ENCODE measurements around the gene MEAK7. TPM values are rescaled to one million over a fixed set of nuclear protein-coding genes. Genes with fewer than 3 reads are reported as not detected.

Gene MEAK7
- total RNA-seq, 1 experiment from 2014 or later: 19.2 TPM

DNA sequence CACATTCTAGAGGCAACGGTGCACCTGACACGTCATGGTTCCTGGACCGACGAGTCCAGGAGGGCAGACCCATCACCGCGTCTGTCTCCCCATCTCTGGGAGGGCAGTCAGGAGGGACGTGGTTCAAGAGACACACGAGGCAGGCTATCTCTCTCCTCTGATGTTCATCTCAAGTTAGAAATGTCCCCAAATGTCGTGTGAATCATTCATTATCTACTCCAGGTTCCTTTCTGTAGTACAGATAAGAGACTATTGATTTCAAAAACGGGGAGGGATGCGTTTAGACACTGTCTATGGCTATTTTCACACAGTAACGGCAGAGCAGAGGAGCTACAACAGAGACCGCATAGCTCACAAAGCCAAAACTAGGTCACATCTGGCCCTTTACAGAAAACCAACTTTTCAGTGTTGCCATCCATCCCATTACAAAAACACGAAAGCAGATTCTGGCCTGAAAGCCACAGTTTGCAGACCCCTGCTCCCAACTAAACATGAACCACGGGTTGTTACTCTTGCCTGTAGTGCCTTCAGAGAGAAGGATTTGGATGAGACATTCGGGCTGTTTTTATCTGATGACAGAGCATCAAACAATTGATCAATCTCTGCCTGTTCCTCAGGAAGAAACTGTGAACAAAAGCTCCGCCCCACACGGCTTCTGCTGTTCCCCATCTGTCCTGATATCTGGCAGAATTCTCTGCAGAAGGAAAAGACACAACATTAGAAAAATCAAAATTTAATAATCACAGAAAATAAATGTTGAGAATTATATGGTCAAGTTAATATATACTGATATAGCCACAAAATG lies 6.8 kb downstream of the MEAK7 start:
- BruUV-seq (replicated peaks): no TSS peak
- no peaks in the 10 kb centered on the region for H3K27me3 ChIP-seq (ENCODE audit: low read length)
- ChIA-PET POLR2A (ENCODE audit: unreplicated experiment) (no interaction called here), CTCF (no interaction called here)
- no peak overlapping the region for H3K4me2 ChIP-seq (ENCODE audit: low read length)
- H3K27ac ChIP-seq (ENCODE audit: low read length): no peak overlapping the region
- H3K4me3 ChIP-seq (ENCODE audit: low read length): no peak overlapping the region
- intact Hi-C loops (cut with micrococcal nuclease): no loop called here
- H3K36me3 ChIP-seq (ENCODE audit: low read depth, low read length): peaks cover 50% of the 10 kb centered on the region
- no peaks in the 10 kb centered on the region for H4K20me1 ChIP-seq (ENCODE audit: low read length)
- no peak overlapping the region for H3K9ac ChIP-seq (ENCODE audit: low read length)
- TF ChIP-seq EZH2phosphoT487 (IDR thresholded peaks at IDR 0.05; ENCODE audit: borderline replicate concordance, low read length) (no peak), CTCF (conservative IDR thresholded peaks at IDR 0.05; ENCODE audit: low read depth, low read length) (no peak), EZH2 (IDR thresholded peaks at IDR 0.05; ENCODE audit: low read length, unreplicated experiment) (no peak)
- H2AFZ ChIP-seq (ENCODE audit: low read length): no peak overlapping the region
- no peaks in the 10 kb centered on the region for H3K9me2 ChIP-seq (replicated peaks; ENCODE audit: low read length)
- H3K9me3 ChIP-seq (ENCODE audit: low read length): no peaks in the 10 kb centered on the region
- peaks cover 42% of the 10 kb centered on the region for H3K4me1 ChIP-seq (ENCODE audit: insufficient read depth, low read length)
- H3F3A ChIP-seq (ENCODE audit: low read length, unreplicated experiment): peaks cover 4% of the 10 kb centered on the region
- H3K79me2 ChIP-seq (ENCODE audit: low read length): peaks cover 30% of the 10 kb centered on the region
- DNase-seq (no peak), ATAC-seq (no peak)

- no peak for TF ChIP-seq CTCF (conservative IDR thresholded peaks at IDR 0.05; ENCODE audit: low read depth, low read length)
- TF ChIP-seq EZH2phosphoT487 (IDR thresholded peaks at IDR 0.05; ENCODE audit: borderline replicate concordance, low read length): no peak
- no peak for TF ChIP-seq EZH2 (IDR thresholded peaks at IDR 0.05; ENCODE audit: low read length, unreplicated experiment)
- Histone ChIP-seq H4K20me1 (ENCODE audit: low read length) (no peaks in the 10 kb centered on the region), H3K27me3 (ENCODE audit: low read length) (no peaks in the 10 kb centered on the region), H3K79me2 (ENCODE audit: low read length) (peaks cover 30% of the 10 kb centered on the region), H3K4me2 (ENCODE audit: low read length) (no peak overlapping the region), H3K27ac (ENCODE audit: low read length) (no peak overlapping the region), H3K4me1 (ENCODE audit: insufficient read depth, low read length) (peaks cover 36% of the 10 kb centered on the region), H3K9me3 (ENCODE audit: low read length) (no peaks in the 10 kb centered on the region), H3K36me3 (ENCODE audit: low read depth, low read length) (peaks cover 50% of the 10 kb centered on the region), H3K9ac (ENCODE audit: low read length) (no peak overlapping the region), H3K9me2 (replicated peaks; ENCODE audit: low read length) (no peaks in the 10 kb centered on the region), H2AFZ (ENCODE audit: low read length) (no peak overlapping the region), H3K4me3 (ENCODE audit: low read length) (no peak overlapping the region), H3F3A (ENCODE audit: low read length, unreplicated experiment) (peaks cover 4% of the 10 kb centered on the region)
- CTCF ChIA-PET: no interaction called here
- DNase-seq: no peak
- intact Hi-C loops (cut with micrococcal nuclease): no loop called here
- POLR2A ChIA-PET (ENCODE audit: unreplicated experiment): no interaction called here
- ATAC-seq: no peak
- no TSS peak for BruUV-seq (replicated peaks)
These were observed 7.5 kb downstream of the MEAK7 start for GRCh38 chr16:84496991-84497390.

DNA sequence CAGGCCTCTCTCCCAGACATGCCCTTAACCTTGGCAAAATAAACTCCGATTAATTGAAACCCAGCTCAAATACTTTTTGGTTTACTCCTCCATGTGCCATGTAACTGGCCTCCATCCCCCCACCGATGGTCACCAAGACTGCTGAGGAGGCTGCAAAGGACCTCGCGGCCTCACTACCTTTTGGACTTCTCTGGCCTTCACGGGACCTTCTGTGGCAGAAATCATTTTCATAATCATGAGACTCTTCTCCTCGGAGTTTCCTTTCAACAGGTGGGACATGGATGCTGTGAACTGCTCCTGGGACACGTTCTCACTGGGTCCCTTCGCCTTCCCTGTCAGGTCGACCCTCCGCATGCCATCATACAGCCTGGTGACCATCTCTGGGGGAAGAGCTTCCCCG lies 9.0 kb downstream of the MEAK7 start:
- no peaks in the 10 kb centered on the region for H3K9me3 ChIP-seq (ENCODE audit: low read length)
- POLR2A ChIA-PET (ENCODE audit: unreplicated experiment): no interaction called here
- peaks cover 22% of the 10 kb centered on the region for H3K4me1 ChIP-seq (ENCODE audit: insufficient read depth, low read length)
- peaks cover 27% of the 10 kb centered on the region for H3K79me2 ChIP-seq (ENCODE audit: low read length)
- TF ChIP-seq CTCF (conservative IDR thresholded peaks at IDR 0.05; ENCODE audit: low read depth, low read length): no peak
- TF ChIP-seq EZH2phosphoT487 (IDR thresholded peaks at IDR 0.05; ENCODE audit: borderline replicate concordance, low read length): no peak
- no peak for TF ChIP-seq EZH2 (IDR thresholded peaks at IDR 0.05; ENCODE audit: low read length, unreplicated experiment)
- H3K9ac ChIP-seq (ENCODE audit: low read length): no peak overlapping the region
- BruUV-seq (replicated peaks): no TSS peak
- H3K4me2 ChIP-seq (ENCODE audit: low read length): no peak overlapping the region
- H3K27ac ChIP-seq (ENCODE audit: low read length): no peak overlapping the region
- H3K27me3 ChIP-seq (ENCODE audit: low read length): no peaks in the 10 kb centered on the region
- peaks cover 50% of the 10 kb centered on the region for H3K36me3 ChIP-seq (ENCODE audit: low read depth, low read length)
- no peaks in the 10 kb centered on the region for H4K20me1 ChIP-seq (ENCODE audit: low read length)
- H3K9me2 ChIP-seq (replicated peaks; ENCODE audit: low read length): no peaks in the 10 kb centered on the region
- no peak overlapping the region for H2AFZ ChIP-seq (ENCODE audit: low read length)
- no peak overlapping the region for H3K4me3 ChIP-seq (ENCODE audit: low read length)
- peaks cover 4% of the 10 kb centered on the region for H3F3A ChIP-seq (ENCODE audit: low read length, unreplicated experiment)
- DNase-seq: no peak
- intact Hi-C loops (cut with micrococcal nuclease): no loop called here
- ATAC-seq: no peak
- CTCF ChIA-PET: no interaction called here
